Lung microvascular endothelial cell (primary cell): ENCODE data around the gene ENOX2. TPM values are rescaled to one million over a fixed set of nuclear protein-coding genes. Genes with fewer than 3 reads are reported as not detected.
"Not testable (repeated sequence)": the region's sequence is repeated elsewhere in the genome, so short reads cannot be mapped to it uniquely, and the experiment has no call there.

Experiments used
- DNase-seq, 2 donors: peaks; one replicate each; pipeline versions ENCODE4 v3.0.0 to v3.0.0-alpha.2; 2010; ENCODE audit warnings: low read depth in 2 of 2
- total RNA-seq: library from RNA; depleted of rRNA; stranded (reverse); fragments of >200 nt; gene quantifications from 2 replicates; pipeline ENCODE4 v1.2.1, GENCODE V29; 2014

Gene ENOX2
- total RNA-seq, 1 donor from 2014 or later = 8.3 TPM

GRCh38 chrX:130827648-130828047, 75.4 kb downstream of the ENOX2 start:
- no peak for DNase-seq

GRCh38 chrX:130826249-130826648, 76.8 kb downstream of the ENOX2 start:
- no peak for DNase-seq

- DNase-seq = no peak
Observed at GRCh38 chrX:130825525-130825924, 77.5 kb downstream of the ENOX2 start.

GRCh38 chrX:130819367-130819766, 83.6 kb downstream of the ENOX2 start:
- DNase-seq = not testable (repeated sequence)

- DNase-seq = not testable (repeated sequence)
Observed at GRCh38 chrX:130813932-130814331, 89.1 kb downstream of the ENOX2 start.

GRCh38 chrX:130810561-130810960, 92.4 kb downstream of the ENOX2 start:
- no peak for DNase-seq

DNA sequence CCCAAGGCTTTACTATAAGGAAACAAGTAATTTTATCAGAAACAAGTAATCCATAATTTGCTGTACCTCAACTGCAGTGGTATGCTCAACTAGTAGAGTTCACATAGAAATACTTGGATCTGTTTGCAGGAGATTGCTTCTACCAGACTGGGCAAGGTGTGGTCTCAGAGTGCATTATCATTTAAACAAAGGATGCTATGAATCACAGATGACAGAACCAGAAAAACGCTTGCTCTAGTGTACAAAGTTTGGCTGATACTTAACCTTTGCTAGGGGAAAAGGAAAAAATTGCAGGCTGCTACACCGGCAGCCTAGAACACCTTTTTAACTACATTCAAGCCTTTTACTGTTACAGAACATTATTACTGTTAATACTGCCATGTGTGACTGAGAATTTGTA, 97.1 kb downstream of the ENOX2 start:
- peak in 1 of 2 donors; percentile 7 for DNase-seq

- no peak for DNase-seq
Observed at GRCh38 chrX:130803537-130803936, 99.5 kb downstream of the ENOX2 start.

DNA sequence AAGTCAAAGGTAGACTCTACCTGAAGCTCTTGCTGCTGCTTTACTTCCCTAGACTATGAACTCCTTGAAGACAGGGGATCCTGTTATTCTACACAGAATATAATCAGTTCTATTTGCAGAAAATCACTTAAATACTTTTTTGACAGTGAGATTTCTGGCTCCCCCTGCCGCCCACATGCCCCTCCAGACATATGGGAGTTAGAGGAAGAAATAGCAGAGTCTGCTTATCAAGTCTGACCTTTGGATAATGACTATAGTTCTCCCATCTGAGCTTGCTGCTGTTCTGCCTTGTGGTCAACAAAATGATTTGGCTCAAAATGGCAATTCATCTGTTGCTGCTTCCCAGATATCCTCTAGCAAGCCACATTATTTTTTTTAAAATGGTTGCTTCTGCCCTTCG, 101.1 kb downstream of the ENOX2 start:
- no peak for DNase-seq

GRCh38 chrX:130799393-130799792, 103.6 kb downstream of the ENOX2 start:
- peak in 1 of 2 donors; percentile 60 for DNase-seq

- peak in 1 of 2 donors; percentile 69 for DNase-seq
Observed at GRCh38 chrX:130793975-130794374, 109.0 kb downstream of the ENOX2 start.

- DNase-seq = not testable (repeated sequence)
Observed at GRCh38 chrX:130791870-130792269, 111.1 kb downstream of the ENOX2 start.

DNA sequence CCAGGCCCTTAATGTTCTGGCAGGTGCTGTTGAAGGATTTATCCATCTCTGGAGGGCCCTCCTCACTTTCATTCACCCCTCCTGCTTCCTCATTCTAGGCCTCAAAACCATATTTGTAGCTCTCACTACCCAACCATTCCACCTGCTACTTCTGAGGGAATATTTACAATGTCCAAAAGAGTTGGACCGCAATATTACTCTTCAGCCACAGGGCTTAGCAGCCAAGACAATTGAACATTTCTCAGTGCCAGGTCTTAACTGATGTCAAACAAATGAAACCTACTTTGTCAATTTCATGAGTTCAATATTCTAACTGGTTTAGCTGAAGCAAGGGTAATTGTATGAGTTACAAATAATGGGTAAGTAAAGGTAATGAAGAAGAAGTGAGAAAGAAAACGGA, 113.2 kb downstream of the ENOX2 start:
- DNase-seq = no peak

- no peak for DNase-seq
Observed at GRCh38 chrX:130788786-130789581, 114.0 kb downstream of the ENOX2 start.

DNA sequence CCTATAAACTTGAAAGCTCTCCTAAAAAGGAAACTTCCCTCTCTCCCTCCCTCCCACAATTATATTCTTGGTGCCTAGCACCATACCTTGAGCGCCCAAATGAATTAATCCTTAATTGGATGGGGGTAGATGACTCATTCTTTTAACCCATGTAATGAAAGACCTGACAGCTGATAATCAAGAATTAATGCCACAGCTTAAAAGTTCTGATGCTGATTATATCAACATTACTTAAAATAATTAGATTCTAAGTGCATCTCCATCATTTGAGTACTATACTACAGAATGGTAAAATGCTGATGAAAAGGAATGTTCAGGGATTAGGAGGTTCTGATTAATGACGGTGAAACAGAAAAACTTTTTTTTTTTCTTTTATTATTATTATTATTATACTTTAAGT, 117.0 kb downstream of the ENOX2 start:
- DNase-seq = no peak

GRCh38 chrX:130778773-130779172, 124.2 kb downstream of the ENOX2 start:
- no peak for DNase-seq

DNA sequence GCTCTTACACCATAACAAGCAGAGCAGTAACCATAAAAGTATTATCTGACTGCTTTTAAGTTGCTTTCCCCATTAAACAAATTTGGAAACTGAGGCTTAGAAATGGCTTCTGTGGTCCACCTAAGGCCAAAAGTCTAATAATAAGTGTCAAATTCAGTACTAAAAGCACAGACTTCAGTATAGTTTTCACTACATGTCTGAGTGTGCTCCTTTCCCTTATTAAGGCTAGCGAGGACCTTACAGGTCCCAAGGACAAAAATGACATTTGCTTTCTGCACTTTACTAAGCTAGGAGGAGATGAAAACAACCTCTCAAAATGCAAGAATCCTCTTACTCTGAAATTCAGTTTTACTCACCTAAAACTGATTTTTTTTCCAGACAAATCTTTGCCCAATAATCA, 127.2 kb downstream of the ENOX2 start:
- no peak for DNase-seq

- DNase-seq = no peak
Observed at GRCh38 chrX:130772776-130773143, 130.2 kb downstream of the ENOX2 start.

DNA sequence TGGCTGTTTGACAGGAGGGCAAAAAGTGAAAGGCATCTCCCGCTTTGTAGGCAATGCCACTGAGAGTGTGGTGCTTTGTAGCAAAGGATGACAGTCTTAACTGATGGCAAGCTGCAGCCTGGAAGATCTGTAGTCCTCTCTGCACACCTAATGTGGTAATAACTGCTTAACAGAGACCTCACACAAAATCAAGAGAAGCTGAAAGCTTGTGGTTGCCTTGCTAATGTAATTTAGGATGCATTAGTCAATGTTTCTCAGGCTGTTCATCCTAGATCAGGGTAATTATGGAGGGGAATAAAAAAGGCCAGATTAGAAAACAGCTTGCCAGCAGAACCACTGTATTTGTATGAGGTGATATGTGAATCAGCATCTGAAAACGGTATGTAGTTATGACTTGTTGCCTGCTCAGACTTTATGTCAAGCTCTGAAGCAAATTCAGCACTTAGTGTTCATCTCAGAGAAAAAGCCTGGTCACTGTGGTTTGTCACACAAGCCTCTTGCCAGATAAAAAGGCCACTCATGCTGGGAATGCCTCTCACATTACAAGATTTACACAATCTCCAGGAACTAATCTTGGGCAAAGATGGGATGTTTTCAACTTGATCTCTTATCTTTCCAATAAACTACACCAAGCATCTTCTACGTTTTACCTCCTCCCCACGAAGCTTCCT, 130.8 kb downstream of the ENOX2 start:
- DNase-seq = no peak

- DNase-seq = no peak
Observed at GRCh38 chrX:130771648-130772047, 131.4 kb downstream of the ENOX2 start.

GRCh38 chrX:130771230-130771629, 131.8 kb downstream of the ENOX2 start:
- no peak for DNase-seq

DNA sequence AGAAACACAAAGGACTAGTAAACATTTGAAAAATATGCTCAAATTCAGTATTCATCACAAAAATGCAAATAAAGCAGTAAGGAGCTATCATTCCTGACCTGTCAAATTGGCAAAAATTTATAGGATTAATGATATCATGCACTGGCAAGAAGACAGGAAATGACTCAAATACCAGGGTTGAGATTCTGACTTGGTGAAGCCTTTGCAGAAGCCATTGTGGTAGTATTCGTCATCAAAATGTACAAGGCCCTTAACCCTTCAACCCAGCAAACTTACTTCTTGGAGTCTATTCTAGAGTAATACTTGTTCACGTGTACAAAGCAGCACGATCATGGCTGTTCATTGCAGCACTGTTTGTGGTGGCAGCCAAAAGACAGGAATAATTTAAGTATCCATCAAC, 132.4 kb downstream of the ENOX2 start:
- DNase-seq = peak; percentile 17 to 79

DNA sequence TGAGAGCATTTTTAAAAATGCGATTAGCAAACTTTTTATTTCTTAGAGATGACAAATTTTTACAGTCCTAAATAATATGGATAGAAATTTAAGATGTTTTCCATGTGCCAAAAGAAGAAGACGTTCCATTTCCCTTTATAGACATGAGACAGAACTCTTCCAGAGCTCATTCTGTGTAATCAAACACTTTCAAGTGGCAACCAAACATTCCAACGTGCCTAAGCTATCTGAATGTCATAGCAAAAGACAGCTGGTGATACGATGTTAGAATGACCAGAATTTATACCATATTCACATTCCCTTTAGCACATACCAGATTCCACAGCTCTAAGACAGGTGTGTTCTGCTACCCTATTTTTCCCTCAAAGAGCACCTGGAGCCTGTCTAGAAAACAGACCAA, 133.2 kb downstream of the ENOX2 start:
- no peak for DNase-seq
